ENCODE measurements around the gene PARP6.

- no peak for TF ChIP-seq CTCF (IDR thresholded peaks at IDR 0.05; ENCODE audit: low read depth, low read length, missing input control)
- no peak for TF ChIP-seq RAD21 (IDR thresholded peaks at IDR 0.05)
- TF ChIP-seq ZBTB33 (IDR thresholded peaks at IDR 0.05): no peak
- no peak for TF ChIP-seq REST (IDR thresholded peaks at IDR 0.05)
- no peak for TF ChIP-seq EGR1 (IDR thresholded peaks at IDR 0.05; ENCODE audit: low read depth in 2 of 2)
Observed at GRCh38 chr15:72272997-72273352, 621 bp upstream of the PARP6 start.

All from liver (tissue), 3 donors.